HG03342 (cell line): ENCODE results near the gene AKNAD1.

Source experiments
- ATAC-seq: cut with Tn5 transposase; IDR thresholded peaks from one replicate; pipeline ENCODE4 v1.9.1; 2021; ENCODE audit warnings: mild to moderate bottlenecking, moderate library complexity; ENCODE audit not compliant: unreplicated experiment

Gene AKNAD1

DNA sequence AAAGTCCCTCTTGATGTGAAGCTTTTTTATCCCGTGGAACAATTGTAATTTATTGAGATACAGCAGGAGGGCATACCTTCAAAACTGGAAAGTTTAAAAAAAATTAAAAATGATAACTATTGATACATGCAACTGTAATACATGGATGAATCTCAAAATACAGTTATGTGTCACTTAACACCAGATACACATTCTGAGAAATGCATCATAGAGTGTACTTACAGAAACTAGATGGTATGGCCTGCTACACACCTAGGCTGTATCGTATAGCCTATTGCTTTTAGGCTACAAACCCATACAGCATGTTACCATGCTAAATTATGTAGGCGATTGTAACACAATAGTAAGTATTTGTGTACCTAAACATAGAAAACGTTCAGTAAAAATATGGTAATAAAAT lies 7.1 kb upstream of the AKNAD1 start:
- ATAC-seq, result no peak

DNA sequence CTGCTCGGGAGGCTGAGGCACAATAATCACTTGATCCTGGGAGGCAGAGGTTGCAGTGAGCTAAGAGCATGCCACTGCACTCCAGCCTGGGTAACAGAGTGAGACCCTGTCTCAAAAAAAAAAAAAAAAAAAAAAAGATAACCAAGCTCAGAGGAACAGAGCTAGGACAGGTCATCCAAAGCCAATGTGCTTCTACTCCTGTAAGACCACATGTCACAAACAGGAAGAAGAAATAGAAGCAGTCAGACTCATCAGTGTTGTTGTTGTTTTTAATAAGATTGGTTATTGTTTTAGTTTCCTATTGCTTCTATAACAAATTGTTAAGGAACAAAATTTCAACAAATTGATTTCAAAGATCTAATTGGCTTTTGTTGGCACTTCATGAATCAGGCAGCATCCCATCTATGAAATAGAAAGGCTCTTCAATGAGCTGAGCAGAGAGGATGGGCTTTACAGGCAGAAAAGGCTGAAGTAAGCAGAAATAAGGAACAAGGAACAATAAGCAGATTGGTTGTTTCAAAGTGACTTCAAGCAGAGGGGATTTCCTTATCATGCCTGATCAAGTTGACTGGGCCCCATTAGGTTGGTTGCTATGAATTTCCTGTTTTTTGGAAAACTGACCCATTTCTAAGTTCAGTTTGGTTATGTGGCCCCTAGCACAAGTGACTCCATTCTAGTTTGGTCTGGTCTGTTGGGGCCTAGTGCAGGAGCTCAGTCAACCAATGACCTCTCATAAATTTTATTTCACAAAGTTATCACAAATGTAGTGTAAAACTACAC lies 6.0 kb upstream of the AKNAD1 start:
- no peak for ATAC-seq

GRCh38 chr1:108862017-108862610 lies 5.2 kb upstream of the AKNAD1 start:
- ATAC-seq, result no peak

- ATAC-seq, result no peak
Measured at GRCh38 chr1:108861566-108861965, 4.7 kb upstream of the AKNAD1 start.

DNA sequence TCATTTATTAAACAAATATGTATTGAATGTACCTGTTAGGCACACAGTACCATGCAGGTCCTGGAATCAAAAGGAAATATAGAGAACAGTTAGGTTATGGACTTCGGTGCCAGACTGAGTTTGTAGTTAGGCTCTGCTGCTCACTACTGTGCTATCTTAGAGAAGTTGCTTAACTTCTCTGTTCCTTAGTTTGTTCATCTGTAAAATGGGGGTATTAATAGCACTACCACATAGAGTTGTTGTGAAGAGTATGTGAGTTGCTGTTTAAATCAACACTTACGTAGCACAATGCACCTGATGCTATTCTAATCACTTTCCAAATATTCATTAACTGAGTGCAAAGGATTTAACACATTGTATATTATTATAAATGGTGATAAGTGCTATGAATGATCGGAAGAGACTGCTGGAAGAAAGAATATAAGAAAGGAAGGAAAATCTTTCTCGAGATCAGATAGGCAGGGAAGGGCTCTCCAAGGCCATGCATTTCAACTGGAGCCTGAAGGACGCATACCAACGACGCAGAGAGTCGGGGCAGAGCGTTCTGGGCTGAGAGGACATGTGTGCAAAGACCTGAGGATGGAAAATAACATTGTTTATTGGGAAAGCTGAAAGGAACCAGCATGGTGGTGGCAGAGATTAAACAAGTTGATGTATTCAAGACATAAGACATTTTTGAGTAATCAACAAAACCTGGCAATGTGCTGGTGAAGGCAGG lies 3.5 kb upstream of the AKNAD1 start:
- no peak for ATAC-seq

DNA sequence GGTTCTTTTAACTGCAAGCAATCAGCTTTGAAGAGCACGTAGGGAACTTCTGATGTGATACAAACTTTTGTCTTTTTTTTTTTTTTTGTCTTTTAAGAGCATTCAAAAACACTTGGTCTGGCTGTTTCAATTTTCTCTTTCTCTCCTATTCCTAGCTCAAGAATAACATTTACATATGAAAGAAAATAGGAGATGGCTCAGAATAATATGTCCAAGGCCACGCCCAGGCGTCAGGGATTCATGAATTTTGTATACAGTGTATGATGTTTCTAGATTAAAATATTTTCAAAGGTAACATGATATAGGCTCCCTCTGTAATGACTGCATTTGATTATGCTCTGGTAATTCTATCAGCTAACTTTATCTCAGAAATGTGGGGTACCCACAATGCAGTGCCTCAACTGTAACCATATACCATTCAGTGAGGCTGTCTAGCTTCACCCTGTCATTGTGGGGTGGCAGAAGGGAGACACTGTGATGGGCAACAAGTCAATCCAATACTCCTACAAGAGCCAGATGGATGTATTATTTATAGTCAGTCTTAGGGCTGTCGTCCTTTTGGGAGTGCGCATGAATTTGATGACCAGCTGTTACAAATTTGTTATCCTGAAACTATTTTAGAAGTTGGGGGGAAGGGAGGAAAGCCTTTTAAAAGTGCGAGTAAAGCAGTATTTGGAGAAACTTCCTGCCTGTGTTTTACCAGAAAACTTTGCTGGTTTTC lies 1.5 kb upstream of the AKNAD1 start:
- ATAC-seq, result no peak

- ATAC-seq, result no peak
Measured at GRCh38 chr1:108854221-108855019, 2.5 kb downstream of the AKNAD1 start.

DNA sequence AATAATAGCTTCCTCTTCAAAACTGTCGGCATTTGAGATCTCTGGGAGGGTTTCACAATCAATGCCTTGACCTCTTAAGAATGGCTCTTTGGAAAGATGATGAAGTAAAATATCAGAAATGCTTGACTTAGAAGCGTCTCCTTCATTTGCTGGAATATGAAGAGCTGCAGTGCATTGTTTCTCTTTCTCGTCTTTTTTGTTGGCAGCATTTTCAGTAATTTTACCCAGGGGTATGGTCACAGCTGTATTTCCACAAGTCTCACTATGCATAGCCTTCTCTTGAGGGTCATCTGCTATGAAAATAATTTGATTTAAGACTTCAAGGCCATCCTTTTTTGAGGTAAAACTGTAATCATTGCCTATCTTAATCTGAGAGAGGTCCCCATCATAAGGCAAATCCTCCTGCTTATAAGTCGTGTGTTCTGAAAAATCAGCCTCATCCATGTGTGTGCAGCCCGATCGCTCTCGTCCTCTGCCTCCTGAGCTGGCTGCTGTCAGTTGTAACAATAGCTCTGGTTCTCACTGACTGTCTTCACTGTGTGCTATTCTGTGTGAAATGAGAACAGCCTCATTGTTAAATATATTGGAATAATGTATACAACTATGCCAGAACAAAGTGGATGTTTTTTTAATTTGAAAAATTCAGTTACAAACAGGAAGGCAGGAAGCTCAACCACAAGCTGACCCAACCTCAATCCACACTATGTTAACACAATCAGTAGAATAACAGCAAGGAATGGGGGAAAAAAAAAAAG lies 4.5 kb downstream of the AKNAD1 start:
- ATAC-seq, result no peak

DNA sequence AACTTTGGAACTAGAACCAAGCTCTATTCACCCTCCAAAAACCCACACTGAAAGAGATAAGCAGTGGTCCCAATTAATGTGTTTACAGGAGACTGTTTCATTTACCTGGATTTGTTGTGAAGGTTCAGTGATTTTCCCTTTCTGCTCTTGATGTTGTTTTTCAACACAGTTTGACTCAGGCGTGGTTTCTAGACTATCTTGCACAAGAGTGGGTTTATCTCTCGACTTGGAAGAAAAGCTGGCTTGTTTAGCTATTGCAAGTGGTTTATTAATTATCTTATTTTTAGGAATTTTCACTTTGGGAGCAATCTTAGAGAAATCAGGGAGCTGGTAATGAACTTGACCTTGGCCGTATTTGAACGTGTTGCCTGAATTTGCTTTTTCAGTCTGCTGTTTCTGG lies 5.3 kb downstream of the AKNAD1 start:
- no peak for ATAC-seq

DNA sequence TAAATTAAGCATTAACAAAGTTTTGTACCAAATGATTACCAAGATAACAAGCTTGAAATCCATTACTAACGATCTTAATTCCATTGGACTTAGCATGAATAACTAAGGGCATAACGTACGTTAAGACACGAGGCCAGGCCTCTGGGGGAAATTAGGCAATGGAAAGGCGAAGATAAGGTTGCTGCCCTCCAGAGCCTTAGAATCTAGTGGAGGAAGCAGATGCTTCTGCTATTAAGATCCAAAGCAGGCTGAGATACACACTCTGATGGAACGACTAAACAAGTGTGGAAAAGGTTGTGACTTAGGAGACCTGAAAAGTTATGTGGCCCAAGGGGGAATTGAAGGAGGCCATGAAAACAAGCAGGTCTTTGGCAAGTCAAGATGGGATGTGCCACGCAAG lies 6.0 kb downstream of the AKNAD1 start:
- no peak for ATAC-seq

GRCh38 chr1:108848806-108849205 lies 8.1 kb downstream of the AKNAD1 start:
- no peak for ATAC-seq

DNA sequence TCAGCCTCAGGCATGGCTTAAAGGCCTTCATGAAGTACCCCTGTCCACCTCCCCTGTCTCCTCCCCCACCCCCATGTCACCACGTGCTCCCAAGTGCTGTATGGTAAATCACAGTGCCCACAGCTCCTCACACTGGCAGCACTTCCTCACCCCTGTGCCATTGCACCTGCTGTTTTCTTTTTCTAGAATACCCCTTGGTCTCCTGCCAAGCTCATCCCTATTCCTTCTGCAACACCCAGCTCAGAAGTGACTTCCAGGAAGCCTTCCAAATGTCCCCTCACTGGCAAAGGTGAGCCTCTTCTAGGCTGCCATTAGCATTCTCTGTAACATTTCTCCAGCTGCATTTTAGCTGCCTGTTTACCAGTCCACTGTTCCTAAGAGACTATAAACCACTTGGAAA lies 9.4 kb downstream of the AKNAD1 start:
- no peak for ATAC-seq

- no peak for ATAC-seq
Measured at GRCh38 chr1:108845991-108846390, 10.9 kb downstream of the AKNAD1 start.

DNA sequence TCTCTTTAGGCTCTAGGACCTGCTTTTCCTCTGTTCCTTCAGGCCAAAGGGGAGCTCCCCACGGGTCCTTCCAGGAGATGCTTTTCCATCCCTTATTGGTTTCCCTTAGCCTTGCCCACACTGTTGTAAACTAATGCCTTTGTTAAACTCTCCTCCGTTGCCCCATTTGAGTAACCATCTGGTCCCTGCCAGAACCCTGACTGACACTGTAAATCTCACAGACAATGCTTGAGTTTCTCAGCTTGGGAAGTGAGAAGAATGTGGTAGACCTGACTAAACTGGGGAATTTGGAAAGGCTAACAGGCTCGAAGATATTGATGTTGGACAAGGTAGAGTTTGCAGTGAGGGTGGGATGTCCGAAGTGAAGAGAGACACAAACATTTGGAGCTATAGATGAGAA lies 11.4 kb downstream of the AKNAD1 start:
- no peak for ATAC-seq

GRCh38 chr1:108843390-108844137 lies 13.3 kb downstream of the AKNAD1 start:
- ATAC-seq, result no peak

DNA sequence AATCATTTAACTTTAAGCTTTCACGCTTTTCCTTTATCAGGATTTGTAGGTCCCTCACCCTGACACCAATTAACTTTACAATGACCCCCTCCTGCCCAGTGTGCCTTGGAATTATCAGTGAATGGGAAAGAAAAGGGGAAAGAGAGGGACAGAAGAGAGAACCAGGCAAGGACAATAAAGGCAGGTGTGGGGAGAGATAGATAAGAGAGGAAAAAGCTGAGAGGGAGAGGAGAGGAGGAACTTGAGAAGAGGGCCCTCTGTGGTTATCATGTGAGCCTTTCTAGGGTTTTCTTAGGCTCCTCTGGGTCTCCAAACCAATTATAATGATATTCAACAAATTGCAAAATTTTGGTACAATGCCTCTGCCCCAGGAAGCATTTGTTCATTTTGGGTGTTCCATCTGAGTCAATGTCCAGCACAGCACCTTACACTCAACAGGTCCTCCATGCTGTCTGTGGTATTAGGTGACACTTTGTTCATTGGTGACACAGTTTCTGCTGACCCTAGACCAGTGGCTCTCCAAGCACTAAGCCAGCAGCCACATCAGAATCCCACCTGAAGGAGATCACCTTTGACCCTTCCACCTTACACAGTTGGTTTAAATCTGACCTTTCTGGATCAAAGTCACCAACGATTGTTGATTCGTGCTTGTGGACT lies 14.2 kb downstream of the AKNAD1 start:
- no peak for ATAC-seq

- no peak for ATAC-seq
Measured at GRCh38 chr1:108841703-108842102, 15.2 kb downstream of the AKNAD1 start.

DNA sequence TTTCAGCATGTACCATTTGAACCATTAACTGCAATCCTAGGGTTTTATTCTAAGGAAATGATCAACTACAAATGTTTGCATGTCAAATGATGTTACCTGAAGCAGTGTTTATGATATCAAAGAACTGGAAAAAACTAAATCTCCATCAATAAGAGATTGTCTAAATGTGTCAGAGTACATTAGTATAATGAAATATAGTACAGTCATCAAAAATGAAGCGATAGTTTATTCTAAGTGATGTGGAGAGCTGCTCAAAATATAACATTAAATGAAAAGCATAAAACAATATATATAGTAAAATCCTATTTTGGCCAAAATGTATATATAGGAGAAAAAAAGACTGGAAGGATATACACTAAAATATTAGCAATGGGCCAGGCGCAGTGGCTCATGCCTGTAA lies 24.0 kb downstream of the AKNAD1 start:
- no peak for ATAC-seq

GRCh38 chr1:108831225-108831624 lies 25.7 kb downstream of the AKNAD1 start:
- ATAC-seq, result no peak
